HepG2 (cell line): ENCODE data around the gene HPCAL1. TPM values are rescaled to one million over a fixed set of nuclear protein-coding genes. Genes with fewer than 3 reads are reported as not detected.

Experiments
- ATAC-seq: fragments of 200-7000 bp; cut with Tn5 transposase; 3 replicates; pipeline ENCODE4 v1.9.1; 2020; ENCODE audit warnings: mild to moderate bottlenecking, moderate library complexity
- BruUV-seq: library from RNA; stranded (reverse); fragments of 400-500 nt; replicated peaks from 2 replicates; lab custom pipeline; 2021; lab: Mats Ljungman, UMichigan
- CTCF ChIA-PET: fragments of 300-600 bp; formaldehyde crosslinking; extraction: SDS; loops from one replicate; lab custom pipeline; 2021; ENCODE audit warnings: low total read pairs, inconsistent platforms, low intra/inter-chr PET ratio; lab: Yijun Ruan, JAX
- POLR2A ChIA-PET: fragments of 350-600 bp; sonication (Branson Sonifier 250); formaldehyde crosslinking; loops from one replicate; lab custom pipeline; 2020; ENCODE audit warnings: antibody characterized with exemption, inconsistent platforms; lab: Yijun Ruan, JAX
- DNase-seq: peaks from one replicate; pipeline ENCODE4 v3.0.0-alpha.2; 2015; ENCODE audit warnings: low spot score
- FAIRE-seq: peaks from 3 replicates; lab custom pipeline; 2011; peaks lifted over from hg19 to GRCh38; lab: Jason Lieb, UNC
- H2AFZ ChIP-seq: one replicate; pipeline ENCODE4 v1.6.1; 2011; ENCODE audit warnings: low read length, inconsistent platforms
- H3K27ac ChIP-seq: fragments of 300-600 bp; 3 replicates; pipeline ENCODE4 v1.8.0; 2011; ENCODE audit warnings: mixed run types, mild to moderate bottlenecking, mixed read lengths, low read length, inconsistent platforms; ENCODE audit not compliant: insufficient read depth; ENCODE audit errors: extremely low read length
- H3K27me3 ChIP-seq, 2 experiments: fragments of 200-600 bp in 1 of 2; 2 replicates in 1 of 2; 3 replicates in 1 of 2; pipeline versions ENCODE4 v1.6.0 to v1.8.0; 2011; ENCODE audit warnings: low read length in 2 of 2, mild to moderate bottlenecking in 2 of 2, moderate library complexity in 2 of 2, inconsistent platforms in 1 of 2; ENCODE audit not compliant: insufficient read depth in 2 of 2, control insufficient read depth in 1 of 2
- H3K36me3 ChIP-seq, 2 experiments: fragments of 200-600 bp in 1 of 2; replicated peaks in 1 of 2; 2 replicates in 1 of 2; 3 replicates in 1 of 2; pipeline versions ENCODE4 v1.5.1 to v1.8.0; 2011; ENCODE audit warnings: low read length in 2 of 2, inconsistent platforms in 1 of 2; ENCODE audit not compliant: insufficient read depth in 2 of 2, control insufficient read depth in 1 of 2
- H3K4me1 ChIP-seq: 2 replicates; pipeline ENCODE4 v1.5.1; 2012; ENCODE audit warnings: low read length, inconsistent platforms; ENCODE audit not compliant: insufficient read depth
- H3K4me2 ChIP-seq: 2 replicates; pipeline ENCODE4 v1.6.0; 2011; ENCODE audit warnings: low read depth, low read length, inconsistent platforms
- H3K4me3 ChIP-seq, 3 experiments: fragments of 200-600 bp in 1 of 3; sonication (generic), shearing (Covaris generic) in 1 of 3; replicated peaks in 1 of 3; 2 replicates each; pipeline ENCODE4 v1.5.1; 2011 to 2016; ENCODE audit warnings: low read length in 3 of 3, inconsistent platforms in 2 of 3, low read depth in 2 of 3, mild to moderate bottlenecking in 2 of 3, control low read depth in 1 of 3, mixed read lengths in 1 of 3; ENCODE audit not compliant: insufficient read depth in 1 of 3
- H3K79me2 ChIP-seq: one replicate; pipeline ENCODE4 v1.6.1; 2011; ENCODE audit warnings: low read length, inconsistent platforms; ENCODE audit not compliant: insufficient read depth
- H3K9ac ChIP-seq: 2 replicates; pipeline ENCODE4 v1.6.0; 2011; ENCODE audit warnings: mild to moderate bottlenecking, low read depth, low read length, inconsistent platforms; ENCODE audit not compliant: insufficient read depth
- H3K9me3 ChIP-seq: 2 replicates; pipeline ENCODE4 v1.5.1; 2012; ENCODE audit warnings: mild to moderate bottlenecking, low read length
- H4K20me1 ChIP-seq: 2 replicates; pipeline ENCODE4 v1.6.0; 2011; ENCODE audit warnings: inconsistent platforms, mild to moderate bottlenecking, low read length, moderate library complexity; ENCODE audit not compliant: insufficient read depth
- CREB1 ChIP-seq, 2 experiments: fragments of 450-650 bp in 1 of 2; IDR thresholded peaks; 2 replicates each; pipeline ENCODE4 v1.6.1; 2016 to 2017; ENCODE audit warnings: control low read depth in 1 of 2, mild to moderate bottlenecking in 1 of 2, missing compliant biosample characterization in 1 of 2, missing genetic modification characterization in 1 of 2
- JUND ChIP-seq: sonication (generic); formaldehyde crosslinking; IDR thresholded peaks from 2 replicates; pipeline ENCODE4 v1.8.0; 2022; ENCODE audit warnings: mild to moderate bottlenecking, missing genetic modification reagents
- MAFF ChIP-seq: IDR thresholded peaks from 2 replicates; pipeline ENCODE4 v1.6.1; 2011; ENCODE audit warnings: low read depth, low read length, improper control_type of control experiment
- SIX4 ChIP-seq: sonication (generic); formaldehyde crosslinking; IDR thresholded peaks from 2 replicates; pipeline ENCODE4 v1.4.0; 2020; ENCODE audit warnings: missing genetic modification reagents
- ZNF317 ChIP-seq: sonication (generic); formaldehyde crosslinking; IDR thresholded peaks from 2 replicates; pipeline ENCODE4 v1.5.0; 2020; ENCODE audit warnings: mild to moderate bottlenecking, missing genetic modification reagents
- WGBS: methylation state at CpG from one replicate; pipeline ENCODE4 v1.1.6; 2017; ENCODE audit warnings: low lambda C conversion rate; 5-methylcytosine and 5-hydroxymethylcytosine counted together
- in situ Hi-C: cut with HindIII; loops from 2 replicates; pipeline ENCODE4 v1.10.0; 2017; ENCODE audit warnings: low pct_unique_long_range_greater_than_20kb; ENCODE audit not compliant: extremely low pct_ligation_motif_present
- intact Hi-C: fragments of 100-400 bp; cut with micrococcal nuclease; formaldehyde crosslinking; loops from one replicate; pipeline ENCODE4 v1.10.0; 2022; ENCODE audit not compliant: unreplicated experiment
- polyA plus RNA-seq, 8 experiments: library from polyadenylated mRNA; depleted of rRNA in 3 of 8; stranded (reverse) in 7 of 8; unstranded in 1 of 8; fragments of >200 nt; fragmentation: Illumina TruSeq in 4 of 8; extraction: Trizol in 4 of 8; gene quantifications; 2 replicates each; pipeline versions ENCODE4 v1.2.1 to v1.2.3, GENCODE V29; 2011 to 2016; ENCODE audit warnings: low read depth in 4 of 8, missing spikeins in 1 of 8, mixed read lengths in 1 of 8; ENCODE audit not compliant: insufficient read depth in 1 of 8
- total RNA-seq, 5 experiments: library from RNA; depleted of rRNA; stranded (reverse); fragments of >200 nt; fragmentation: Illumina TruSeq; extraction: Trizol; gene quantifications; 2 replicates each; pipeline ENCODE4 v1.2.3, GENCODE V29; 2016; ENCODE audit warnings: low read depth in 1 of 5
- TF ChIP-seq, protein P1 (sequence below): sonication (generic); formaldehyde crosslinking; IDR thresholded peaks from 2 replicates; pipeline ENCODE4 v1.4.0; 2020; ENCODE audit warnings: missing genetic modification reagents, borderline replicate concordance

HPCAL1 gene
- total and polyA plus RNA-seq, 2 of the 13 experiments (the other 11 are each of a cell fraction or from before 2014, with no cell fraction given), result 29.5 to 29.9 TPM

- Histone ChIP-seq H3K36me3 (no peaks in the 10 kb centered on the region), H2AFZ (no peak overlapping the region), H3K9ac (no peak overlapping the region), H3K9me3 (no peaks in the 10 kb centered on the region), H3K4me3 (no peak overlapping the region), H3K79me2 (no peaks in the 10 kb centered on the region), H4K20me1 (no peaks in the 10 kb centered on the region), H3K27ac (no peak overlapping the region), H3K4me2 (no peak overlapping the region), H3K27me3 (peaks cover 7 to 20% of the 10 kb centered on the region in 2 experiments; a peak in 4 of 5 replicates), H3K4me1 (peaks cover 65% of the 10 kb centered on the region)
- BruUV-seq, result no TSS peak
- DNase-seq (no peak), ATAC-seq (no peak), FAIRE-seq (no peak)
- WGBS, result 65% methylated on average over 15 of the region's 15 CpGs
- TF ChIP-seq ZNF317 (CRISPR knock-in tag) (no peak), SIX4 (no peak), CREB1 (IDR thresholded peaks at IDR 0.05) (no peak), CREB1 (CRISPR knock-in tag; IDR thresholded peaks at IDR 0.05) (no peak), MAFF (no peak), JUND (CRISPR knock-in tag) (no peak)
- TF ChIP-seq, protein P1, sequence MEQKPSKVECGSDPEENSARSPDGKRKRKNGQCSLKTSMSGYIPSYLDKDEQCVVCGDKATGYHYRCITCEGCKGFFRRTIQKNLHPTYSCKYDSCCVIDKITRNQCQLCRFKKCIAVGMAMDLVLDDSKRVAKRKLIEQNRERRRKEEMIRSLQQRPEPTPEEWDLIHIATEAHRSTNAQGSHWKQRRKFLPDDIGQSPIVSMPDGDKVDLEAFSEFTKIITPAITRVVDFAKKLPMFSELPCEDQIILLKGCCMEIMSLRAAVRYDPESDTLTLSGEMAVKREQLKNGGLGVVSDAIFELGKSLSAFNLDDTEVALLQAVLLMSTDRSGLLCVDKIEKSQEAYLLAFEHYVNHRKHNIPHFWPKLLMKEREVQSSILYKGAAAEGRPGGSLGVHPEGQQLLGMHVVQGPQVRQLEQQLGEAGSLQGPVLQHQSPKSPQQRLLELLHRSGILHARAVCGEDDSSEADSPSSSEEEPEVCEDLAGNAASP, result no peak
- in situ Hi-C loops (loop anchor here (5.0 kb wide), 1 partner anchor 132 kb away; no protein-coding TSS in a partner anchor), intact Hi-C loops (loop anchor here (10.0 kb wide), 1 partner anchor 150 kb away; the partner anchor contains the start of gene RRM2)
- ChIA-PET CTCF (no interaction called here), POLR2A (interaction anchor here (1.5 to 1.6 kb wide), 2 partner anchors 26 to 28 kb away, joined by 4 read pairs; partner anchors contain the start of gene HPCAL1)
These were observed 27.5 kb upstream of the HPCAL1 start for GRCh38 chr2:10274983-10275802.
